B cell (primary cell): Measurements from ENCODE around the gene APOA5. TPM values are rescaled to one million over a fixed set of nuclear protein-coding genes. Genes with fewer than 3 reads are reported as not detected.

Experiments used
- ATAC-seq: fragments of 200-7000 bp; cut with Tn5 transposase; one replicate; pipeline ENCODE4 v1.10.0; 2021; ENCODE audit warnings: low read depth, mild to moderate bottlenecking, moderate number of reproducible peaks, moderate library complexity
- CTCF ChIA-PET: fragments of 350-600 bp; sonication (Branson Sonifier 250); formaldehyde crosslinking; loops from one replicate; lab custom pipeline; 2021; ENCODE audit warnings: antibody characterized with exemption, inconsistent platforms; lab: Charles Lee
- POLR2A ChIA-PET: fragments of 350-600 bp; sonication (Branson Sonifier 250); formaldehyde crosslinking; loops from one replicate; lab custom pipeline; 2021; ENCODE audit warnings: antibody characterized with exemption; lab: Charles Lee
- DNase-seq: peaks from one replicate; pipeline ENCODE4 v3.0.0; 2013
- H2AFZ ChIP-seq: 2 replicates; pipeline ENCODE4 v1.6.1; 2012; ENCODE audit warnings: mild to moderate bottlenecking, low read depth, low read length; ENCODE audit not compliant: insufficient read depth, poor library complexity, severe bottlenecking
- H3K27ac ChIP-seq, 2 donors: 1 replicate in 1 of 2; 2 replicates in 1 of 2; pipeline ENCODE4 v1.5.1; 2012 to 2013; ENCODE audit warnings: low read length in 2 of 2, mild to moderate bottlenecking in 2 of 2, moderate library complexity in 1 of 2
- H3K27me3 ChIP-seq, 4 experiments: fragments of 200-600 bp in 1 of 4; sonication (generic) in 1 of 4; replicated peaks in 1 of 4; 1 replicate in 2 of 4; 2 replicates in 2 of 4; pipeline versions ENCODE4 v1.6.1 to v1.7.0; 2013 to 2016; ENCODE audit warnings: low read length in 3 of 4, mild to moderate bottlenecking in 2 of 4, mixed read lengths in 1 of 4, moderate library complexity in 1 of 4; ENCODE audit not compliant: insufficient read depth in 4 of 4, control insufficient read depth in 3 of 4; ENCODE audit errors: control extremely low read depth in 1 of 4
- H3K36me3 ChIP-seq, 2 experiments: replicated peaks in 1 of 2; 1 replicate in 1 of 2; 2 replicates in 1 of 2; pipeline versions ENCODE4 v1.6.1 to v1.7.1; 2013; ENCODE audit warnings: low read length in 1 of 2; ENCODE audit not compliant: insufficient read depth in 2 of 2, control insufficient read depth in 1 of 2; ENCODE audit errors: control extremely low read depth in 1 of 2, extremely low read depth in 1 of 2
- H3K4me1 ChIP-seq, 2 donors: fragments of 200-600 bp in 1 of 2; sonication (generic) in 1 of 2; 1 replicate in 1 of 2; 2 replicates in 1 of 2; pipeline versions ENCODE4 v1.5.1 to v1.6.1; 2013 to 2017; ENCODE audit warnings: low read length in 2 of 2; ENCODE audit not compliant: control insufficient read depth in 2 of 2, insufficient read depth in 2 of 2
- H3K4me2 ChIP-seq: replicated peaks from 2 replicates; pipeline ENCODE3; 2012; ENCODE audit warnings: mild to moderate bottlenecking, low read depth, low read length; ENCODE audit not compliant: poor library complexity, severe bottlenecking
- H3K4me3 ChIP-seq, 5 experiments: fragments of 200-600 bp in 1 of 5; sonication (generic) in 1 of 5; 1 replicate in 3 of 5; 2 replicates in 2 of 5; pipeline versions ENCODE4 v1.5.1 to v1.7.0; 2011 to 2016; ENCODE audit warnings: low read length in 4 of 5, mild to moderate bottlenecking in 4 of 5, low read depth in 2 of 5, control low read depth in 1 of 5, moderate library complexity in 1 of 5; ENCODE audit not compliant: insufficient read depth in 1 of 5; ENCODE audit errors: control extremely low read depth in 1 of 5, extremely low read depth in 1 of 5
- H3K79me2 ChIP-seq: fragments of 200-600 bp; sonication (generic); one replicate; pipeline ENCODE4 v1.6.0; 2016; ENCODE audit warnings: low read length; ENCODE audit not compliant: control insufficient read depth, insufficient read depth
- H3K9ac ChIP-seq: fragments of 200-600 bp; sonication (generic); 2 replicates; pipeline ENCODE4 v1.6.1; 2017; ENCODE audit warnings: mild to moderate bottlenecking, low read length, moderate library complexity
- H3K9me3 ChIP-seq, 3 donors: one replicate each; pipeline versions ENCODE4 v1.6.1 to v1.7.1; 2013; ENCODE audit warnings: low read length in 2 of 3; ENCODE audit not compliant: control insufficient read depth in 2 of 3, insufficient read depth in 1 of 3; ENCODE audit errors: control extremely low read depth in 1 of 3
- H4K20me1 ChIP-seq: 2 replicates; pipeline ENCODE4 v1.6.0; 2012; ENCODE audit warnings: mild to moderate bottlenecking, low read length; ENCODE audit not compliant: insufficient read depth, control insufficient read depth, poor library complexity, severe bottlenecking
- H3K27ac Mint-ChIP-seq: one replicate; pipeline ENCODE4 v1.8.0; 2021; ENCODE audit warnings: mixed read lengths
- H3K27me3 Mint-ChIP-seq: one replicate; pipeline ENCODE4 v1.8.0; 2021; ENCODE audit warnings: mixed read lengths
- H3K4me1 Mint-ChIP-seq: one replicate; pipeline ENCODE4 v1.8.0; 2021; ENCODE audit warnings: mixed read lengths
- H3K4me3 Mint-ChIP-seq: one replicate; pipeline ENCODE4 v1.8.0; 2021; ENCODE audit warnings: mixed read lengths
- H3K9me3 Mint-ChIP-seq: one replicate; pipeline ENCODE4 v1.8.0; 2022; ENCODE audit warnings: mixed read lengths; ENCODE audit not compliant: insufficient read depth
- CTCF ChIP-seq: fragments of 200-600 bp; IDR thresholded peaks from one replicate; pipeline ENCODE4 v1.8.0; 2022; ENCODE audit warnings: antibody characterized with exemption, mild to moderate bottlenecking
- EZH2 ChIP-seq: IDR thresholded peaks from 2 replicates; pipeline ENCODE4 v1.6.1; 2012; ENCODE audit warnings: borderline replicate concordance, low read depth, mild to moderate bottlenecking, moderate library complexity, low read length; ENCODE audit not compliant: insufficient read depth, poor library complexity, severe bottlenecking
- WGBS: methylation state at CpG from one replicate; pipeline ENCODE4 v1.1.5; 2013; ENCODE audit warnings: missing lambda C conversion rate; ENCODE audit not compliant: insufficient coverage; 5-methylcytosine and 5-hydroxymethylcytosine counted together
- intact Hi-C: fragments of 100-400 bp; cut with micrococcal nuclease; formaldehyde crosslinking; loops from one replicate; pipeline ENCODE4 v1.10.0; 2022
- polyA plus RNA-seq: library from polyadenylated mRNA; depleted of rRNA; stranded (reverse); fragments of >200 nt; gene quantifications from 2 replicates; pipeline ENCODE4 v1.2.3, GENCODE V29; 2012
- total RNA-seq, 2 donors: library from RNA; stranded (reverse); fragments of 120-200 nt in 1 of 2; gene quantifications; 1 replicate in 1 of 2; 2 replicates in 1 of 2; pipeline versions ENCODE4 v1.2.3 to v1.2.4, GENCODE V29; 2013 to 2022

The APOA5 gene
- total and polyA plus RNA-seq, 2 donors (not counting 1 experiment from before 2014, with no cell fraction given): not detected

DNA sequence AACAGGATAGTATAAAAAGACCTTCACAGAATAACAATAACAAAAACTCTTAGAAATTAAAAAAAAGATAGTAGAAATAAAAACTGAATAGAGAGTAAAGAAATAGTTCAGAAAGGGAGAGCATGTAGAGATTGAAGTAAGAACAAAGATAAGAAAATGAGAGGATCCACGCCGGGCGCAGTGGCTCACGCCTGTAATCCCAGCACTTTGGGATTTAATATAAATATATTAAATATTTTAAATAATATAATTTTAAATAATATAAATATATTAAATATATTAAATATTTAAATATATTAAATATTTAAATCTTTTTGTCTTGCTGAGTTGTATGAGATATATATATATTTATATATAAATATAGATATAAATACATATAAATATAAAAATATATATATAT is 20.4 kb upstream of the APOA5 start:
- Mint-ChIP-seq H3K9me3 (no peaks in the 10 kb centered on the region), H3K4me3 (no peak overlapping the region), H3K27ac (no peak overlapping the region), H3K27me3 (peaks cover 12% of the 10 kb centered on the region), H3K4me1 (no peaks in the 10 kb centered on the region)
- intact Hi-C loops: no loop called here
- Histone ChIP-seq H3K79me2 (no peaks in the 10 kb centered on the region), H3K9ac (no peak overlapping the region), H3K9me3 (no peaks in the 10 kb centered on the region), H4K20me1 (no peaks in the 10 kb centered on the region), H3K4me1 (no peaks in the 10 kb centered on the region), H3K36me3 (no peaks in the 10 kb centered on the region), H3K27me3 (peaks cover 0 to 3% (median 0%) of the 10 kb centered on the region in 4 experiments), H3K4me3 (no peak overlapping the region), H3K4me2 (no peak overlapping the region), H2AFZ (no peak overlapping the region), H3K27ac (no peak overlapping the region)
- POLR2A ChIA-PET: no interaction called here
- WGBS: no CpG with 5 or more reads among the region's 4 CpGs
- no peak for TF ChIP-seq EZH2
- CTCF ChIA-PET: no interaction called here
- ATAC-seq (no peak), DNase-seq (no peak)

DNA sequence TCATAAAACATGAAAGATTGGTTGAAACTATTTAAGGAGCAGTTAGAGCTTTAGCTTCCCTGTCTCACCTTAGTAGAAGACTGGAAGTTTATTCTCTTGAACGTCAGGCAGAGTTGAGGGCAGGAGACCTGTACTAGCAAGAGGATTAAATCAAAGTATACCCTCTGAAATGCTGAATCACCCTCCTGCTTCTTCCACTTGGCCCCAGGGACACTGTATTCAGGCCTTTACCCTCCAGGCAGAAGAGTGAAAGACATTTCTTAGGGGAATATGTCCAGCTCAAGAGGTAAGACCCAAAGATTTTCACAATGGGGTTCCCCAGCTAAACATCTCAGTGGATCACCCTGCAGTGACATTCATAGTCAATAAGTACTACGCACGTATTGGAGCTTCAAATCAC is 19.5 kb upstream of the APOA5 start:
- Histone ChIP-seq H3K27ac (no peak overlapping the region), H3K79me2 (no peaks in the 10 kb centered on the region), H3K36me3 (no peaks in the 10 kb centered on the region), H3K27me3 (peaks cover 0 to 3% (median 0%) of the 10 kb centered on the region in 4 experiments), H2AFZ (no peak overlapping the region), H3K4me3 (no peak overlapping the region), H3K4me2 (no peak overlapping the region), H3K4me1 (no peaks in the 10 kb centered on the region), H4K20me1 (no peaks in the 10 kb centered on the region), H3K9ac (no peak overlapping the region), H3K9me3 (no peaks in the 10 kb centered on the region)
- Mint-ChIP-seq H3K27me3 (peaks cover 15% of the 10 kb centered on the region), H3K4me1 (no peaks in the 10 kb centered on the region), H3K27ac (no peak overlapping the region), H3K9me3 (no peaks in the 10 kb centered on the region), H3K4me3 (no peak overlapping the region)
- intact Hi-C loops: no loop called here
- DNase-seq: no peak
- ChIA-PET POLR2A (no interaction called here), CTCF (no interaction called here)
- TF ChIP-seq EZH2 (no peak), CTCF (no peak)
- 100% methylated on average over 1 of the region's 3 CpGs for WGBS
- no peak for ATAC-seq
